PC-9 (cell line): Measurements from ENCODE around the gene CCDC154. TPM values are rescaled to one million over a fixed set of nuclear protein-coding genes. Genes with fewer than 3 reads are reported as not detected.

Experiments
- BruUV-seq: library from RNA; stranded (reverse); fragments of 400-500 nt; replicated peaks from 2 replicates; lab custom pipeline; 2021; lab: Mats Ljungman, UMichigan
- CTCF ChIA-PET: fragments of 300-600 bp; sonication (Branson Sonifier 250); formaldehyde crosslinking; loops from one replicate; lab custom pipeline; 2022; ENCODE audit warnings: antibody characterized with exemption; lab: Charles Lee
- POLR2A ChIA-PET: fragments of 300-600 bp; sonication (Branson Sonifier 250); formaldehyde crosslinking; loops from one replicate; lab custom pipeline; 2022; ENCODE audit warnings: antibody characterized with exemption; ENCODE audit not compliant: unreplicated experiment; lab: Charles Lee
- DNase-seq, 2 experiments: peaks; one replicate each; pipeline versions ENCODE4 v3.0.0 to v3.0.0-alpha.2; 2015 to 2022; ENCODE audit warnings: mixed read lengths in 1 of 2
- H2AFZ ChIP-seq: fragments of 200-600 bp; sonication (generic); 2 replicates; pipeline ENCODE4 v1.8.1; 2017; ENCODE audit warnings: antibody characterized with exemption
- H3F3A ChIP-seq: fragments of 200-600 bp; sonication (generic); 2 replicates; pipeline ENCODE4 v1.8.1; 2017; ENCODE audit warnings: antibody characterized with exemption, mild to moderate bottlenecking, low read depth; ENCODE audit not compliant: insufficient read depth
- H3K27ac ChIP-seq: fragments of 200-600 bp; sonication (generic); 2 replicates; pipeline ENCODE4 v1.6.1; 2016; ENCODE audit warnings: mixed run types
- H3K27me3 ChIP-seq: fragments of 200-600 bp; sonication (generic); 2 replicates; pipeline ENCODE4 v1.6.1; 2016; ENCODE audit warnings: low read depth, mixed run types; ENCODE audit not compliant: insufficient read depth
- H3K36me3 ChIP-seq: fragments of 200-600 bp; sonication (generic); 2 replicates; pipeline ENCODE4 v1.6.1; 2016; ENCODE audit warnings: low read depth, mixed run types
- H3K4me1 ChIP-seq: fragments of 200-600 bp; sonication (generic); replicated peaks from 2 replicates; pipeline ENCODE4 v1.6.1; 2016; ENCODE audit warnings: mixed run types; ENCODE audit not compliant: insufficient read depth
- H3K4me2 ChIP-seq: fragments of 200-600 bp; sonication (generic); 2 replicates; pipeline ENCODE4 v1.6.1; 2017; ENCODE audit warnings: mixed run types
- H3K4me3 ChIP-seq: fragments of 200-600 bp; sonication (generic); 2 replicates; pipeline ENCODE4 v1.6.1; 2016; ENCODE audit warnings: mixed run types
- H3K79me2 ChIP-seq: fragments of 200-600 bp; sonication (generic); 2 replicates; pipeline ENCODE4 v1.6.1; 2017; ENCODE audit warnings: low read depth, mixed run types
- H3K9me2 ChIP-seq: fragments of 200-600 bp; sonication (generic); 2 replicates; pipeline ENCODE4 v1.8.1; 2017; ENCODE audit warnings: mild to moderate bottlenecking; ENCODE audit not compliant: insufficient read depth
- H3K9me3 ChIP-seq: fragments of 200-600 bp; sonication (generic); 2 replicates; pipeline ENCODE4 v1.8.1; 2016; ENCODE audit warnings: low read depth; ENCODE audit not compliant: insufficient read depth
- H4K20me1 ChIP-seq: fragments of 200-600 bp; sonication (generic); 2 replicates; pipeline ENCODE4 v1.8.1; 2017; ENCODE audit not compliant: insufficient read depth
- EZH2 ChIP-seq: fragments of 200-600 bp; sonication (generic); IDR thresholded peaks from 2 replicates; pipeline ENCODE4 v1.8.0; 2017; ENCODE audit warnings: antibody characterized with exemption, low read depth
- intact Hi-C: fragments of 100-400 bp; cut with micrococcal nuclease; formaldehyde crosslinking; loops from one replicate; pipeline ENCODE4 v1.10.0; 2022; ENCODE audit not compliant: unreplicated experiment
- total RNA-seq: library from RNA; stranded (reverse); gene quantifications from 2 replicates; pipeline ENCODE4 v1.2.3, GENCODE V29; 2021
- TF ChIP-seq, protein P1 (sequence below): fragments of 200-600 bp; sonication (generic); conservative IDR thresholded peaks from 2 replicates; pipeline ENCODE4 v1.6.1; 2017; ENCODE audit warnings: mixed run types, antibody characterized with exemption, mild to moderate bottlenecking, moderate library complexity

Gene CCDC154
- total RNA-seq, 1 experiment from 2014 or later: 2.4 TPM

DNA sequence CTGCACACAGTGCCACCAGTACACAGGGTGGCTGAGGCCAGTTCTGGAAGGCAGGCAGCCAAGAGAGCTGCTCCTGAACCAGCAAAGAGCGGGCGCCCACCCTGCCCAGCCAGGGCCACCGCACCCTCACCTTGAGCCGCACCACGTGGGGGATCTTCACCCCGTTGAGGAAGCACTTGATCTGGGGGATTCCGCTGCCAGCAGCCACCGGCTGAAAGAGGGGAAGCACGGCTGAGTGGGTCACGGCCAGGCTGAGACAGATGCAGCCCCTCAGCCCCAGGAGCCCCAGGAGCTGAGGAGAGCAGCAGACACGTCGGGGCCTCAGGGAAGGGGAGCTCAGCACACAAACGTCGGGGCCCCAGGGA is 14.6 kb upstream of the CCDC154 start:
- H3K27me3 ChIP-seq: no peaks in the 10 kb centered on the region
- H3K4me3 ChIP-seq: no peak overlapping the region
- ChIA-PET CTCF (no interaction called here), POLR2A (no interaction called here)
- no peaks in the 10 kb centered on the region for H3F3A ChIP-seq
- intact Hi-C loops: no loop called here
- H3K9me2 ChIP-seq: no peaks in the 10 kb centered on the region
- BruUV-seq: no TSS peak
- TF ChIP-seq, protein P1, sequence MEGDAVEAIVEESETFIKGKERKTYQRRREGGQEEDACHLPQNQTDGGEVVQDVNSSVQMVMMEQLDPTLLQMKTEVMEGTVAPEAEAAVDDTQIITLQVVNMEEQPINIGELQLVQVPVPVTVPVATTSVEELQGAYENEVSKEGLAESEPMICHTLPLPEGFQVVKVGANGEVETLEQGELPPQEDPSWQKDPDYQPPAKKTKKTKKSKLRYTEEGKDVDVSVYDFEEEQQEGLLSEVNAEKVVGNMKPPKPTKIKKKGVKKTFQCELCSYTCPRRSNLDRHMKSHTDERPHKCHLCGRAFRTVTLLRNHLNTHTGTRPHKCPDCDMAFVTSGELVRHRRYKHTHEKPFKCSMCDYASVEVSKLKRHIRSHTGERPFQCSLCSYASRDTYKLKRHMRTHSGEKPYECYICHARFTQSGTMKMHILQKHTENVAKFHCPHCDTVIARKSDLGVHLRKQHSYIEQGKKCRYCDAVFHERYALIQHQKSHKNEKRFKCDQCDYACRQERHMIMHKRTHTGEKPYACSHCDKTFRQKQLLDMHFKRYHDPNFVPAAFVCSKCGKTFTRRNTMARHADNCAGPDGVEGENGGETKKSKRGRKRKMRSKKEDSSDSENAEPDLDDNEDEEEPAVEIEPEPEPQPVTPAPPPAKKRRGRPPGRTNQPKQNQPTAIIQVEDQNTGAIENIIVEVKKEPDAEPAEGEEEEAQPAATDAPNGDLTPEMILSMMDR: no peak
- TF ChIP-seq EZH2: no peak
- H3K4me1 ChIP-seq: no peaks in the 10 kb centered on the region
- no peaks in the 10 kb centered on the region; the same call in 1 of the 2 replicates for H4K20me1 ChIP-seq
- H3K36me3 ChIP-seq: no peaks in the 10 kb centered on the region
- H3K27ac ChIP-seq: no peak overlapping the region
- no peak overlapping the region for H3K4me2 ChIP-seq
- H3K79me2 ChIP-seq: no peaks in the 10 kb centered on the region
- no peak for DNase-seq
- H3K9me3 ChIP-seq: no peaks in the 10 kb centered on the region
- H2AFZ ChIP-seq: no peak overlapping the region

GRCh38 chr16:1458336-1458976 is 14.1 kb upstream of the CCDC154 start:
- ChIA-PET CTCF (no interaction called here), POLR2A (no interaction called here)
- no TSS peak for BruUV-seq
- no peaks in the 10 kb centered on the region for H3K27me3 ChIP-seq
- TF ChIP-seq, protein P1: no peak
- no peak for TF ChIP-seq EZH2
- no peak for DNase-seq
- no peaks in the 10 kb centered on the region for H3K4me1 ChIP-seq
- no peaks in the 10 kb centered on the region for H3F3A ChIP-seq
- no peaks in the 10 kb centered on the region for H3K79me2 ChIP-seq
- no peaks in the 10 kb centered on the region for H3K36me3 ChIP-seq
- no peak overlapping the region for H3K4me3 ChIP-seq
- intact Hi-C loops: no loop called here
- no peak overlapping the region for H3K4me2 ChIP-seq
- H3K27ac ChIP-seq: no peak overlapping the region
- no peaks in the 10 kb centered on the region for H3K9me2 ChIP-seq
- H3K9me3 ChIP-seq: no peaks in the 10 kb centered on the region
- no peaks in the 10 kb centered on the region; the same call in 1 of the 2 replicates for H4K20me1 ChIP-seq
- no peak overlapping the region for H2AFZ ChIP-seq

DNA sequence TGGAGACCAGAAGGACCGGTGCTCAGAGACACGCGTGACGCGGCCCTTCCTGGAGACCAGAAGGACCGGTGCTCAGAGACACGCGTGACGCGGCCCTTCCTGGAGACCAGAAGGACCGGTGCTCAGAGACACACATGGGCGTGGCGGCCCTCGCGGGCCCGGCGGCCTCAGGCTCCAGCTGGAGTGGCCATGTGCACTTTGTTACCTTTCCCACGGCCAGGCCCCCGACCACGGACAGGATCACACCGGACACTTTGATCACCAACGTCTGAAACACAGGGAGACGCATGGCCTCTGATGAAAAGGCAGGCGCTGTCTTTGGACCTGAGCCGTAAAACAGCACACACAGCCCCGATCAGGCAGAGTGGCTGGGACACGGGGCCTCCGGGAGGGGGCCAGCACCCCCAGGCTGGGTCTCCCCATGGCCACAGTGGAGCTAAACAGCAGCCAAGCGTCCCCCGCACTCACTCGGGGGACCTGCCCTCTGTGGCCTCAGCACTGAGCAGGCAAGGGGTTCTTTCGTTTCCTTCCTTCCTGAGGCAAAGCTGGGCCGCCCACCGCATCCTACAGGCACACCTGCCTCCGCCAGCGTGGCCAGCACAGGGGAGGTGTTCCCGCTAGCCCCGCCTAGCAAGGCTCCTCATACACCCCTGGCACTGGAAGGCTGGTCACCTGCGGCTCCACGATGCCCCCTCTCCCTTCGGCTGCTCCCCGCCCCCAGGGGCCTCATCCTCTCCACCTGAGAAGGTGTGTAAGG is 13.3 kb upstream of the CCDC154 start:
- no peak for TF ChIP-seq EZH2
- TF ChIP-seq, protein P1: no peak
- ChIA-PET CTCF (no interaction called here), POLR2A (no interaction called here)
- no peaks in the 10 kb centered on the region; the same call in 1 of the 2 replicates for H4K20me1 ChIP-seq
- no peak overlapping the region for H3K4me2 ChIP-seq
- intact Hi-C loops: no loop called here
- no TSS peak for BruUV-seq
- no peaks in the 10 kb centered on the region for H3K79me2 ChIP-seq
- no peaks in the 10 kb centered on the region for H3K36me3 ChIP-seq
- no peak overlapping the region for H2AFZ ChIP-seq
- no peak overlapping the region for H3K4me3 ChIP-seq
- H3F3A ChIP-seq: no peaks in the 10 kb centered on the region
- no peaks in the 10 kb centered on the region for H3K4me1 ChIP-seq
- no peaks in the 10 kb centered on the region for H3K27me3 ChIP-seq
- DNase-seq: no peak
- H3K27ac ChIP-seq: no peak overlapping the region
- H3K9me2 ChIP-seq: no peaks in the 10 kb centered on the region
- H3K9me3 ChIP-seq: no peaks in the 10 kb centered on the region
